Measurements from ENCODE around the gene FAM171A1. TPM values are rescaled to one million over a fixed set of nuclear protein-coding genes. Genes with fewer than 3 reads are reported as not detected.

FAM171A1 gene
- total and polyA plus RNA-seq, 2 experiments from 2014 or later: 24.4 to 29.5 TPM

GRCh38 chr10:15237351-15237750, 133.7 kb downstream of the FAM171A1 start:
- no peak overlapping the region for H3K4me2 ChIP-seq
- WGBS (ENCODE audit: low lambda C conversion rate, missing lambda C conversion rate): 91% methylated on average over 5 of the region's 5 CpGs
- no peaks in the 10 kb centered on the region for H4K20me1 ChIP-seq (ENCODE audit: insufficient read depth, poor library complexity, severe bottlenecking)
- no peak overlapping the region for H2AFZ ChIP-seq
- H3K79me2 ChIP-seq: no peaks in the 10 kb centered on the region
- no peaks in the 10 kb centered on the region for H3K27me3 ChIP-seq
- no peaks in the 10 kb centered on the region for H3K36me3 ChIP-seq (replicated peaks; ENCODE audit: insufficient read depth, low read depth)
- no peak overlapping the region for H3K27ac ChIP-seq
- no peak for DNase-seq (ENCODE audit: low spot score)
- H3K4me3 ChIP-seq: no peak overlapping the region
- no peaks in the 10 kb centered on the region for H3K9me2 ChIP-seq (replicated peaks; ENCODE audit: insufficient read depth)
- TF ChIP-seq EZH2 (IDR thresholded peaks at IDR 0.05; ENCODE audit: borderline replicate concordance) (no peak), EZH2phosphoT487 (IDR thresholded peaks at IDR 0.05; ENCODE audit: low read depth, severe bottlenecking, unreplicated experiment) (no peak)
- TF ChIP-seq, protein P1, sequence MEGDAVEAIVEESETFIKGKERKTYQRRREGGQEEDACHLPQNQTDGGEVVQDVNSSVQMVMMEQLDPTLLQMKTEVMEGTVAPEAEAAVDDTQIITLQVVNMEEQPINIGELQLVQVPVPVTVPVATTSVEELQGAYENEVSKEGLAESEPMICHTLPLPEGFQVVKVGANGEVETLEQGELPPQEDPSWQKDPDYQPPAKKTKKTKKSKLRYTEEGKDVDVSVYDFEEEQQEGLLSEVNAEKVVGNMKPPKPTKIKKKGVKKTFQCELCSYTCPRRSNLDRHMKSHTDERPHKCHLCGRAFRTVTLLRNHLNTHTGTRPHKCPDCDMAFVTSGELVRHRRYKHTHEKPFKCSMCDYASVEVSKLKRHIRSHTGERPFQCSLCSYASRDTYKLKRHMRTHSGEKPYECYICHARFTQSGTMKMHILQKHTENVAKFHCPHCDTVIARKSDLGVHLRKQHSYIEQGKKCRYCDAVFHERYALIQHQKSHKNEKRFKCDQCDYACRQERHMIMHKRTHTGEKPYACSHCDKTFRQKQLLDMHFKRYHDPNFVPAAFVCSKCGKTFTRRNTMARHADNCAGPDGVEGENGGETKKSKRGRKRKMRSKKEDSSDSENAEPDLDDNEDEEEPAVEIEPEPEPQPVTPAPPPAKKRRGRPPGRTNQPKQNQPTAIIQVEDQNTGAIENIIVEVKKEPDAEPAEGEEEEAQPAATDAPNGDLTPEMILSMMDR (IDR thresholded peaks at IDR 0.05; ENCODE audit: poor library complexity): no peak
- H3K4me1 ChIP-seq (ENCODE audit: insufficient read depth): no peaks in the 10 kb centered on the region
- no peaks in the 10 kb centered on the region for H3K9me3 ChIP-seq (ENCODE audit: low read depth)

DNA sequence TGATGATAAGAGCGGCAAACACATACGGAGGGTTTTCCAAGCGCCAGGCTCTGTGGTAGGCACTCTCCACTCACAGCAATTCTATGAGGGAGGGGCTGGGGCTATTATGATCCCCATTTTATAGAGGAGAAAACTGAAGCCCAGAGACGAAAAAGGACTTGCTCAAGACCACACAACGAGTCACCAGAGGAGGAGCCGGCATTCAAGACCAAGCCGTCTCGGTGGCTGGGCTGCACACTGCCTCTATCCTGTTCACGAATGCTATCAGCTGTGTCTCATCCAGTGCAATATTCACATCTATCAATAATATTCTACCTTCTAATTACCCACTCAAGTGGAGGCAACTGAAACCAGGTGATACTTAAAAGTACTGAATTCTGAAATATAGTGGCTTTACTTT, 134.7 kb downstream of the FAM171A1 start:
- 94% methylated on average over 9 of the region's 9 CpGs for WGBS (ENCODE audit: low lambda C conversion rate, missing lambda C conversion rate)
- Histone ChIP-seq H3K9me3 (ENCODE audit: low read depth) (no peaks in the 10 kb centered on the region), H2AFZ (no peak overlapping the region)

DNA sequence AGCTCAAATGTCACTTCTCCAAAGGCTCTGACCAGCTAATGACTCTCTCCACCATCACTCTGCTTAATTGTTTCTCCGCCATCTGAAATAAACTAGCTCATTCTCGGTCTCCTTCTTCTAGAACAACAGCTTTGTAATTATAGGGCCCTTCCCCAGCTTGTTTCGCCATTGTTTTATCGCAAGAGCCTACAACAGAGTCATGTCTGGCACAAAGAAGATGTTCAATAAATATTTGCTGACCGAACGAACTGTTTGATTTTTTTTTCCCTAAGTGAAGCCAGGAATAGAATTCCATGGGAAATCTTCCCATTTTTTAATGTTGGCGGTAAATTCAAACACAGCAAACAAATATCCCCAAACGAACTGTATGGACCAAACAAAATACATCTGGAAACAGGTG, 138.8 kb downstream of the FAM171A1 start:
- TF ChIP-seq EZH2 (IDR thresholded peaks at IDR 0.05; ENCODE audit: borderline replicate concordance) (no peak), EZH2phosphoT487 (IDR thresholded peaks at IDR 0.05; ENCODE audit: low read depth, severe bottlenecking, unreplicated experiment) (no peak)
- TF ChIP-seq, protein P1 (IDR thresholded peaks at IDR 0.05; ENCODE audit: poor library complexity): no peak
- 86% methylated on average over 8 of the region's 8 CpGs for WGBS (ENCODE audit: low lambda C conversion rate, missing lambda C conversion rate)
- no peak for DNase-seq (ENCODE audit: low spot score)
- Histone ChIP-seq H2AFZ (no peak overlapping the region), H3K27ac (no peak overlapping the region), H4K20me1 (ENCODE audit: insufficient read depth, poor library complexity, severe bottlenecking) (no peaks in the 10 kb centered on the region), H3K4me3 (no peak overlapping the region), H3K36me3 (replicated peaks; ENCODE audit: insufficient read depth, low read depth) (no peaks in the 10 kb centered on the region), H3K4me2 (no peak overlapping the region), H3K27me3 (no peaks in the 10 kb centered on the region), H3K79me2 (no peaks in the 10 kb centered on the region), H3K9me3 (ENCODE audit: low read depth) (no peaks in the 10 kb centered on the region), H3K9me2 (replicated peaks; ENCODE audit: insufficient read depth) (no peaks in the 10 kb centered on the region), H3K4me1 (ENCODE audit: insufficient read depth) (no peaks in the 10 kb centered on the region)

More for the DNA sequence above, 134.7 kb downstream of the FAM171A1 start:
- Histone ChIP-seq H3K36me3 (replicated peaks; ENCODE audit: insufficient read depth, low read depth) (no peaks in the 10 kb centered on the region), H4K20me1 (ENCODE audit: insufficient read depth, poor library complexity, severe bottlenecking) (no peaks in the 10 kb centered on the region), H3K27me3 (no peaks in the 10 kb centered on the region), H3K27ac (no peak overlapping the region), H3K4me2 (no peak overlapping the region), H3K79me2 (no peaks in the 10 kb centered on the region), H3K4me1 (ENCODE audit: insufficient read depth) (no peaks in the 10 kb centered on the region), H3K4me3 (no peak overlapping the region), H3K9me2 (replicated peaks; ENCODE audit: insufficient read depth) (no peaks in the 10 kb centered on the region)
- DNase-seq (ENCODE audit: low spot score): no peak
- no peak for TF ChIP-seq EZH2phosphoT487 (IDR thresholded peaks at IDR 0.05; ENCODE audit: low read depth, severe bottlenecking, unreplicated experiment)
- TF ChIP-seq EZH2 (IDR thresholded peaks at IDR 0.05; ENCODE audit: borderline replicate concordance): no peak
- TF ChIP-seq, protein P1 (IDR thresholded peaks at IDR 0.05; ENCODE audit: poor library complexity): no peak

DNA sequence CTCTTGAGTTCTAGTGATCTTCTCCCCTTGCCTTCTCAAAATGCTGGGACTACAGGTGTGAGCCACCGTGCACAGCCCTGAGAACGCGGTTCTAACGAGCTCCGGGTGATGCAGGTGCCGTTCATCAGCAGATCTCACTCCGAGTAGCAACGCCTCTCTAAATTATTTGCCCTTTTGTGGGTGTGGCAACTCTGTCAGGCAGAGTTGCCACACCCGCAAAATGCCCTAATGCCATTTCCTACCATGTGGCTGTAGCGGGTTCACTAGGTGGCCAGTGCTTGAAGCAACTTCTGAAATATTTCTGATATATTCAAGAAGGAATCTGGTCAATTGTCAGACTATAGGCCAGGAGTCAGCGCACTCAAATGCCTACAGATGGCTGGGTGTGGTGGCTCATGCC, 139.7 kb downstream of the FAM171A1 start:
- no peaks in the 10 kb centered on the region for H3K79me2 ChIP-seq
- H3K4me3 ChIP-seq: no peak overlapping the region
- DNase-seq (ENCODE audit: low spot score): no peak

More for the DNA sequence above, 139.7 kb downstream of the FAM171A1 start:
- 98% methylated on average over 11 of the region's 11 CpGs for WGBS (ENCODE audit: low lambda C conversion rate, missing lambda C conversion rate)
- H3K36me3 ChIP-seq (replicated peaks; ENCODE audit: insufficient read depth, low read depth): no peaks in the 10 kb centered on the region
- H3K27ac ChIP-seq: no peak overlapping the region
- no peaks in the 10 kb centered on the region for H3K9me3 ChIP-seq (ENCODE audit: low read depth)
- no peak overlapping the region for H3K4me2 ChIP-seq
- no peaks in the 10 kb centered on the region for H4K20me1 ChIP-seq (ENCODE audit: insufficient read depth, poor library complexity, severe bottlenecking)
- no peaks in the 10 kb centered on the region for H3K9me2 ChIP-seq (replicated peaks; ENCODE audit: insufficient read depth)
- no peak overlapping the region for H2AFZ ChIP-seq
- no peaks in the 10 kb centered on the region for H3K4me1 ChIP-seq (ENCODE audit: insufficient read depth)
- H3K27me3 ChIP-seq: no peaks in the 10 kb centered on the region
- TF ChIP-seq EZH2phosphoT487 (IDR thresholded peaks at IDR 0.05; ENCODE audit: low read depth, severe bottlenecking, unreplicated experiment): no peak
